Dermis microvascular lymphatic vessel endothelial cell (primary cell): ENCODE data around the gene RPN1. TPM values are rescaled to one million over a fixed set of nuclear protein-coding genes. Genes with fewer than 3 reads are reported as not detected.
"Not testable (repeated sequence)": the region's sequence is repeated elsewhere in the genome, so short reads cannot be mapped to it uniquely, and the experiment has no call there.

Experiments used
- DNase-seq, 2 donors: peaks; one replicate each; pipeline versions ENCODE4 v3.0.0 to v3.0.0-alpha.2; 2010; ENCODE audit warnings: low read depth in 2 of 2
- total RNA-seq: library from RNA; depleted of rRNA; stranded (reverse); fragments of >200 nt; gene quantifications from 2 replicates; pipeline ENCODE4 v1.2.1, GENCODE V29; 2014

Gene RPN1
- 378 and 477 TPM in 2 replicates for total RNA-seq

DNA sequence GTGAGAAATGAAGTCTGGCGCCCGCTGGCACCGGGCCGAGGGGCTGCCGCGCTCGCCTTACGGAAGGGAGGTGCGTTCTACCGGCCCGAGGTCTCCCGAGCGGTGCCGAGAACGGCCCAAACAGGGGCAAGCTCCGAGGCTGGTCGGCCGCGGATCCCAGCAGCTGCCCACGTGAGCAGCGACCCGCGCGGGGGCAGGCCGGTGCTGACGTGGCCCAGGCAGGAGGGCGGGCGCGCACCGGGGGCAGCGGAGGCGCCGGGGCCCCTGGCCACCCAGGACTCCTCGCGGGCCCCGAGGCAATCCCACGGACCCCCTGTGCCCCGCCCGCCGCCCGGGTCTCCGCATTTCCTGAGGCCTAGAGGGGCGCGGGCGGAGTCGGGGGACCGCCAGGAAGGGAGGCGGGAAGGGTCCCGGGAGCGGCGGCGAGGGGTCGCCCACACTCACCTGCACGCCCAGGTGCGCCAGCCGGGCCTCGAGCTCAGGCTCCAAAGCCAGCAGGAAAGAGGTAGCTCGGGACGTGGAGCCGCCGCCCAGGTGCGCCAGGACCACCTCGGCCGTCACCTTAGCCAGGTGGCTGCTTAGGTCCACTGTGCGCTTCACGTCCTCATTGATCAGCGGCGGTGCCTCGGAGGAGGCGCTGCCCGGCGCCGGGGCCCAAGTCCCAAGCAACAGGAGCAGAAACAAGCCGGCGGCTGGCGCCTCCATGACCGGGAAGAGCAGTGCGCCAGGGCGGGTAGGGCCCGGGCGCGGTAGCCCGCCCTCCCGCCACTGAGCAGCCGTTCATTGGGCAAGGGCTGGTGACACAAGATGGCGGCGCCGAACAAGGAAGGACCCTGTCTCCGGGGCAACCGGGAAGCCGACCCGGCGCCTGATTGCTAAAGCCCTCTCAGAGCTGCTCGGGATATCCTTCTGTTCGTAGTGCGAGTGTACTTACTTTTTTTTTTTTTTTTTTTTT is at the start of gene RPN1:
Gene RPN1 (minus strand): TSS at position 723 of the 955 bp plus-strand sequence. CDS start 18 bp downstream, at position 705.
- peak; percentile 86 to 98 for DNase-seq

DNA sequence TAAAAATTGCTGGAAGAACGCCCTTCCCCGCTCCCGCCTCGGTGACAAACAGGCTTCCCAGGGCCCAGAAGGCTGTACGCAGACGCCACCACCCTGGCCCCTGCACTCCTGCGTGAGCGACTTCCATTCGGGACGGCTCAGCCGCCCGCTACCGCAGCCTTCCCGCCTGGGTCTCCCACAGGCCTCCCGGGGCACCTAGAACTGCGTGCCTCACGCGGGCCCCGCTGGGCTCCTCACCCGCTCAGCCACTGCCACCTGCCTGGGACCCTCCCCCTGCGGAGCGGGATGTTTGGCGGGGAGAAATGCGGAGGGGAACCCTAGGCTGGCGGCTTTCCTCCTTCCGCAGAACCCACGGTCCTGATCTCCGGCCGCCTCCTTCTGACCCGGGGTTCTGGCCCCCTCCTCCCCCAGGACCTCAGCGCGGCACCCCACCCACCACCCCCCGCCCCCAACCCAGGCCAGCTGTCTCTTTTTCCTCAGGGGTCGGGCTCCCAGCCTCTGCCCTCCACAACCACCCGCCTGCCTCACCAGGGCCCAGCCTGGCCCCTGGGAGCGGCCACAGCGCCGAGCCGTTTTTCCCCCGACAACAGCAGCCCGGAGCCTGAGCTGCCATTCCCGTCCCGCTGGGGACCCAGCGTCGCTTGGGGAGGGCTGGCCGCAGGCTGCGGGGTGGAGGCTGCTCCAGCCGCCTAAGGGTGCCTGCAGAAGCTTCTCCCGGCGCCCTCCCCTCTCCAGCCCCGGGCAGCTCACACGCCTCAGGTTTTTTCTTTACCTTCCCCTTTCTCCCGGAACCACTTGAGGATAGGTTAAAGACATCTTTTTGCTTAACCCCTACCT is 47.8 kb upstream of the RPN1 start:
- peak in 1 of 2 donors; percentile 18 for DNase-seq

DNA sequence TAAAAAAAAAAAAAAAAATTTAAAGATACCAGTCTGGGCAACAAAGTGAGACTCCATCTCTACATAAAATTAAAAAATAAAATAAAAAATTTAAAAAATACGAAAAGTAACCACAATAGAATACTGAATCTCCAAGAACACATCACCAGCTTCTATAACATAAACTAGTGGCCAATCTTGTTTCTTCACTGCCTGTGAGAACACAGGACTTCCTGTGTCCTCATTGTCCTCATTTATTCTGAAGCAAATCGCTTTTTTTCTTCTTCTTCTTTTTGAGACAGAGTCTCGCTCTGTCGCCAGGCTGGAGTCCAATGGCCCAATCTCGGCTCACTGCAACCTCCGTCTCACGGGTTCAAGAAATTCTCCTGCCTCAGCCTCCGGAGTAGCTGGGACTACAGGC is 46.7 kb upstream of the RPN1 start:
- DNase-seq = no peak

DNA sequence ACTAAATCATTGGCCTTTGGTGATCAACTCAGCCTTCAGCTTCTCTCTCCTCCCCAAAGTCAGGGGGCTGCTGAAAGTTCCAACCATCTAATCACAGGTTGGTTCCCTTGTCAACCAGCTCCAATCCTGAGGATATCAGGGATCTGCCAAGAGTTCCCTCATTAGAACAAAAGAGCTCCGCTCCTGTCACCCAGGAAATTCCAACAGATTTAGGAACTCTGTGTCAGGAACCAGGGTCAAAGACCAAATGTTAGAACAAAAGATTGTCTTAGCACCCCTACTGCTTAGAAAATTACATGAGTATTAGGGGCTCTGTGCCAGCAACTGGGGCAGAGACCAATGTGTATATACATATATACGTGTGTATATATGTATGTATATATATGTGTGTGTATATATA is 43.1 kb upstream of the RPN1 start:
- DNase-seq = no peak

DNA sequence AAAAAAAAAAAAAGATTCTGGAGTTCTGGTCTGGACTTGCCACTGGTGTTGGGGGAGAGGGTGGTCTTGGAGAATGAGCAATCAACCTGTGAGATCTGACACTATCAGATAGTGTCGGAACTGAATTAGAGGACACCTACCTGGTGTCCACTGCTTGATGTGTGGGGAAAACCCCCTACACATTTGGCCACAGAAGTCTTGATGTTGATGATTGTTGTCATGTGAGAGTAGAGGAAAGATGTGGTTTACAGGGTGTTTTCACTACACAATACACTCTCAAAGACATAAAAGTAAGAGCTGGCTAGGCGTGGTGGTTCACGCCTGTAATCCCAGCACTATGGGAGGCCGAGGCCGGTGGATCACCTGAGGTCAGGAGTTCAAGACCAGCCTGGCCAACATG is 38.4 kb upstream of the RPN1 start:
- DNase-seq = no peak

DNA sequence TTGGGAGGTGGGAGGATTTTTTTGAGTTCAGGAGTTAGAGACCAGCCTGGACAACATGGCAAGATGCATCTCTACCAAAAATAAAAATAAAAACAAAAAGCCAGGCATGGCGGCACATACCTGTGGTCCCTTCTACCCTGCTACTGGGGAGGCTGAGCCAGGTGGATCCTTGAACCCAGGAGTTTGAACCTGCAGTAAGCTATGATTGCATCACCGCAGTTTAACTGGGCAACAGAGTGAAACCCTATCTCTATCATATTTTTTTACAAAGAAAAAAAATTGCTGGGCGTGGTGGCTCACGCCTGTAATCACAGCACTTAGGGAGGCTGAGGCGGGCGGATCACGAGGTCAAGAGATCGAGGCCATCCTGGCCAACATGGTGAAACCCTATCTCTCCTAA is 35.8 kb upstream of the RPN1 start:
- no peak for DNase-seq

DNA sequence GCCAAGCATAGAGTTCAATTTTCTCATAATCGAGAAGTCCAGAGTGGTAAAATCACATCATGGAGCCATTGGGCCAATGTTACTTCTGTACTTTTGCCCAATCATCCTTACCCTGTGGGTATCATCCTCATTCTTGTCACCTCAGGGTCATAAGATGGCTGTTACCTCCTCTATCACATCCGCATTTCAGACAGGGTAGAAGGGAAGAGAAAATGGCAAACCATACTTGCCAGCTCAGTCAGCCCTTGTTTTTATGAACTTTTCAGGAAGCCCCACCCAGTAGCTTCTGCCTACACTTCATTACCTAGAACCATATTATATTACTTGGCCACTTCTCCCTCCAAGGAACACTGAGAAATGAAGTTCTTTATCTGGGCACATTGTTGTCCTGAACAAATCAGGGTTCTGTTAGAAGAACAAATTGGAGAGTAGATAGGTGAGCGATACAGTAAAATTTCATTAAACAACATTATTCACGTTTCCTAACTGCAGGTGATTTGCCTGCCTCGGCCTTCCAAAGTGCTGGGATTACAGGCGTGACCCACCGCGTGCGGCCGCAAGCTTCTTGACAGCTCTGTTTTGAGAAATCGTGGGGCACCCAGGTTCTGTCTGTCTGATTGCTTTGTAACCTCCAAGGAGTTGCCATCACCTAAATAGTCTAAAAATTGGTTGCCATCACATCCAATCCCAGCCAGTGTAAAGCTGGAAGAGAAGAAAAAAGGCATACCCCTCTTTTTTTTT is 34.5 kb upstream of the RPN1 start:
- DNase-seq = no peak

DNA sequence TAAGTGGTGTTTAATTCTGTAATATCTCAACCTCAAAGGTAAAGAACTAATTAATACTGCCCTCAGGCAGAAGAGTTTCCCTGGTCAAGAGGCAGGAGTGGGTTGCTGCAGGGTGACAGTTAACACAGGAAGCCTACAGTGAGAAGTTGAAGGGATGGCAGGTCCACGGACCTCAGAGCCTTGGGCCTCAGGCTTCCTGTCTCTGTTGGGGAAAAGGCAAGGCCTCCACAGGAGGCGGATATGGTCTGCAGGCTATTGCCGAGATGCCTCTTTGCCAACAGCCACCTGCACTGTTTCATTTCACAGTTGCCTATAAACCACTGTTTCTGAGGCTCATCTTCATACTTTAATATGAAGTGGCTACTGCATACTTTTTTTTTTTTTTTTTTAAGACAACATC is 33.3 kb upstream of the RPN1 start:
- DNase-seq = no peak

DNA sequence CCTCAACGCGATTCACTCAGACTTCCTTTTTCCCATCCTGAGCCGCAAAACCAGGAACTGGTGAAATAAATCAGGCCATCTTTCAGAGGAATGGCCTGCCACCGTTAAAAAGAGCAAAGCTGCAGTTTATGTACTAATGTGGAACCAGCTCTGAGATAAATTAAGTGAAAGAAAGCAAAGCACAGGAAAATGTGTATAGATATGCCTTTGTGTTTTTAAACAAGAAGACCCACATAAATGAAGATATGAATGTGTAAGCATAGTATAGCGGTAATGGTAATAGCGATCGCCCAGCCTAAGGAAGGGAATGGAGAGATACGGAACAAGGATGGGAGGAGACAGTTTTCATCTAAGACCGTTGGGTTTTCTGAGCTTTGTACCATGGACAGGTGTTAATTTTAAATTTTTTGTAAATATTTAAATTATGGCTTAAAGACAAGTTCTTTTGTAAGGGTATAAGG is 30.8 kb upstream of the RPN1 start:
- no peak for DNase-seq

DNA sequence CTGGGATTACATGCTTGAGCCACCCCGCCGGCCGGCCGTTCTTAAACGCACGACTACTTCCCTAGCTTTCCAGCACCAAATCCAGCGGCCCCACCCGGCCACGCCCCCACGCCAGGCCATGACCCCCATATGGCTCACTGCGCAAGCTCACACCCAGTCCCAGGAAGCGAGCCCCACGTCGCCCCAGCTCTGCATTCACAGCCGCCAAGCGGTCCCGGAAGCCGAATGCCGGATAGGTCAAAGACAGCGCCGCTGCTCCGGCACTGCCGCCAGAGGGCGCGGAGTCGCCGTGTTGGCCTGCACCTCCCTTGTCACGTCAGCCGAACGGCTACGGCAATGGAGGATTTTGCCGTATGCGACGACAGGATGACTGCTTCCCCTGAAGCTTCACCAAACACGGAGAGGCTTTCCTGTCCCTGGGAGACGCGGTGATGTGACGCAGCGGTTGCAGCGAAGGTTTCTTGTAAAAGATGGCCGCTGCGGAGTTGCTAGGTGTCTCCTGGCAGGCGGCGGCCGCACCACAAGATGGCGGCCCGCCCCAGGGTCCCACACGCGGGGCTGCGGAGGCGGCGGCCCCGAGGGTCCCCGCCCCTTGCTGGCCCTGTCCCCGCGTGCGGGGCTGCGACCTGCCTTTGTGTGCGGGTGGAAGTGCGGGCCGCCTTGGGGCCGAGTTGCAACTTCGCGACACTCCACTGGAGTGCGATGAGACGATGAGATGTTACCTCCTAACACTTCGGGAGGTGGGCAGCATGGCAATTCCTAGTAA is 30.2 kb upstream of the RPN1 start:
- DNase-seq = peak; percentile 89 to 98

DNA sequence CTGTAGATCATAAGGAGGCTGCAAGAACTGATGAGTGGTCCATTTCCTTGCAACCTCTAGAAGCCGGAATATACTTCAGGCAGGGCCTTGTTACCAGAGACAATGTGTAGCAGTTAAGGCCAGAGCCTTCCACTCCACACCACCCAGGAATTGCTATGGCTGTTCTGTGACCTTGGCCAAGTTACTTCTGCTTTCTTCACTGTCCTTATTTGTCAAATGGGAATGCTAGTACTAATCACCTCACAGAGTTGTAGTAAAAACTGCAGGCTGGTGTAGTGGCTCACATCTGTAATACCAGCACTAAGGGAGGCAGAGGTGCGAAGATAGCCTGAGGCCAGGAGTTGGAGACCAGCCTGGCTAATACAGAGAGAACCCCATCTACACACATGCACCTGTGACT is 28.7 kb upstream of the RPN1 start:
- DNase-seq = no peak

DNA sequence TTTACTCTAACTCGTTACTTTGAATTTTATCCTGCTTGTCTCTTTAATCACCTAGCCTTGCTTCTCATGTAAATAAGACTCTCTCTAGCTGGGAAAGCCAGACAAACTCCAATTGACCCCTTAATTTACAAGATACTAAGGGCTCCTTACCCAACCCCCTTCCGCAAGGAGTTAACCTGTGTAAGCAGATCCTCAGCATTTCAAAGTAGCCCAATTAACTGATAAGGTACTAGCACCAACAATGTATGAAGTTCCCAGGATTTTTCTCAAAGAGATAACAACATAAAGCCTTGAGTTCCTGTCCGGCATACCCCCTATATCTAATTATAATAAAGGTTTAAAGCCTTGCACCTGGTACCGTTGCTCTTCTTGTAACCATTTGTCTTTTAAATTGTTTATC is 25.2 kb upstream of the RPN1 start:
- not testable (repeated sequence) for DNase-seq

DNA sequence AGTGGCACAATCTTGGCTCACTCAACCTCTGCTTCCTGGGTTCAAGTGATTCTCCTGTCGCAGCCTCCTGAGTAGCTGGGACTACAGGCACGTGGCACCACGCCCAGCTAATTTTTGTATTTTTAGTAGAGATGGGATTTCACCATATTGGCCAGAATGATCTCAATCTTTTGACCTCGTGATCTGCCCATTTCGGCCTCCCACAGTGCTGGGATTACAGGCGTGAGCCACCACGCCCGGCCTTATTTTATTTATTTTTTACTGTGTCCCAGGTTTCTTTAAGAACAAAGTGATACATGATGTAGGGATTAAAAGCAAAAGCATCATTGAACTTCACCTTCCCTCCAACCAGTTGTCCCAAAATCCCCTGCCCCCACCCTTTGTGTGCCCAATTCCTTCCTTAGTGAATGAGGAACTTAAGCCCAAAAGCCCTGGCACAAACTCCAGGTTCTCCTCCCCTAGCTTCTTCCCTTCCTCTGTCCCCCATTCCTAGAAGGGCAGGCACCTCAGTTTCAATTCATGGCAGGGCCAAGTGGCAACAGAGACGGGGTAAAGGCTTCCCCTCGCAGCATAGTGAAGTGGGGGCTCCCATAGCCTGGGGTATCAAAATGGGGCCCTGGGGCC is 23.7 kb upstream of the RPN1 start:
- DNase-seq = no peak

DNA sequence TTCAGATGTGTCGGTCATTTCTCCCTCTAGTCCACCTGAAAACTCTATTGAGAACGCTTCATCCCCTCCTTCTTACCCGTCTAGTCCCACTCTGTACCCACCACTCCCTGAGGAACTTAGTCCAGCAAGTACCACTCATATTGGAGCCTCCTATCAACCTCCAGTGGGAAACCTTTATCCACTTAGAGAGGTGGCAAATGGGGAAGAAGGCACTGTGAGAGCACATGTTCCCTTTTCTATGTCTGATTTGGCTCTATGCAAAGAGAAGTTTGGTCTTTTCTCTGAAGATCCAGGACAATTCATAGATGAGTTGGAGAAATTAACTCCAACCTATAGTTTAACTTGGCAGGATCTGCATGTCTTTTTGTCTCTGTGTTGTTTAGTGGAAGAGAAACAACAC is 17.0 kb upstream of the RPN1 start:
- DNase-seq = no peak

DNA sequence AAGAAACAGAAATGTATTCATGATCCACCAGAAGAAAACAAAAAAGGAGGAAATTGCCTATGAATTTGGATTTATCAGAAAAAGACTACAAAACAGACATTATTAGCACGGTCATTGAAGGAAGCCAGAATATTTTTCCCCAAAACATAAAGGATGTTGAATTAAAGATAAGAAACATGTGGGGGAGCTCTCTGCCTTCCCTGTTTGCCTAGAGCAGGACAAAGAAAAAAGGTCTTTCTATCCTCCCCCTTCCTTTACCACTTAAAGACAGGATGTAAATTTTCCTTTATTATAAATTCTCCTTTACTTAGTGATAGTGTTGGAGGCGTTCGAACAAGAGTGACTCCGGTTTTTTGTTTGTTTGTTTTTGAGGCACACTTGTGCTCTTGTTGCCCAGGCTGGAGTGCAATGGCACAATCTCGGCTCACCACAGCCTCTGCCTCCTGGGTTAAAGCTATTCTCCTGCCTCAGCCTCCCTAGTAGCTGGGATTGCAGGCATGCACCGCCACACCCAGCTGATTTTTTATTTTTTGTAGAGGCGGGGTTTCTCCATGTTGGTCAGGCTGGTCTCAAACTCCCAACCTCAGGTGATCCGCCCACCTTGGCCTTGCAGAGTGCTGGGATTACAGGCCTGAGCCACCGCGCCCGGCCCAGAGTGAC is 14.9 kb upstream of the RPN1 start:
- DNase-seq = peak in 1 of 2 donors; percentile 30

DNA sequence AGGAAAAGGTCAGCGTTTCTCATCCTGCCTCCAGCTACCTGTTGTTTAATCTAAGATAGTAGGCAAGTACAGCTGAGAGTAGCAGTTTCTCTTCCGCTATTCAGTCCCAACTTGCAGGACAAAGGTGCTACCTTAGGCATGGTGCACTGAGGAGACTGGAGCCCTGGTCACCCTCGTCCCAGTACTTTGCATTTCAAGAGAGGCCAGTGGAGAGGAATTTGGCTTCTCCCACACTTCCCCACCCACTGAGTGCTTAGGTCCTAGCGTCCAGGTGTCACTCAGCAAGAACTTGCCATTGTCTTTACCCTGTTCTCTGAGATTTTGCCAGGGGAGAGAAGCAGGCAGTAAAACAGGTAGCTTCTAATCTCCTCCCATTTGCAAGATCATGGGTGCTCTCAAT is 12.5 kb upstream of the RPN1 start:
- DNase-seq = no peak

DNA sequence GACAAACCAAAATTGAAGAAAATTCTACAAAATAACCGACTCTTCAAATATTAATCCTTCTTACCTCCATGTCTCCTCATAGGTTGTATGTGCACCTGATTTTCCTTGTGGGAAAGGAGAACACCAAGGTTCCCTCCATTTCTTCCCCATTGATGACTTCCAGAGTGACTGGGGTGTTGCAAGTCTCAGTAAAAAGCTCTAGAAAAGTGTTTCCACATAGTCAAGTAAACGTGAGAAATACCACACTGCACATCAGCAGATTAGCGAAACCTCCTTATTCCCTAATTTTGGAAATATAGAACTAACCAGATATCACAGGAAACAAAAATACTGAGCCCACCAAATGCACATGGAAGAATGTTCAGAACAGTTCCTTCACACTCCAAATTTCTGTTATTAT is 4.9 kb upstream of the RPN1 start:
- DNase-seq = no peak

DNA sequence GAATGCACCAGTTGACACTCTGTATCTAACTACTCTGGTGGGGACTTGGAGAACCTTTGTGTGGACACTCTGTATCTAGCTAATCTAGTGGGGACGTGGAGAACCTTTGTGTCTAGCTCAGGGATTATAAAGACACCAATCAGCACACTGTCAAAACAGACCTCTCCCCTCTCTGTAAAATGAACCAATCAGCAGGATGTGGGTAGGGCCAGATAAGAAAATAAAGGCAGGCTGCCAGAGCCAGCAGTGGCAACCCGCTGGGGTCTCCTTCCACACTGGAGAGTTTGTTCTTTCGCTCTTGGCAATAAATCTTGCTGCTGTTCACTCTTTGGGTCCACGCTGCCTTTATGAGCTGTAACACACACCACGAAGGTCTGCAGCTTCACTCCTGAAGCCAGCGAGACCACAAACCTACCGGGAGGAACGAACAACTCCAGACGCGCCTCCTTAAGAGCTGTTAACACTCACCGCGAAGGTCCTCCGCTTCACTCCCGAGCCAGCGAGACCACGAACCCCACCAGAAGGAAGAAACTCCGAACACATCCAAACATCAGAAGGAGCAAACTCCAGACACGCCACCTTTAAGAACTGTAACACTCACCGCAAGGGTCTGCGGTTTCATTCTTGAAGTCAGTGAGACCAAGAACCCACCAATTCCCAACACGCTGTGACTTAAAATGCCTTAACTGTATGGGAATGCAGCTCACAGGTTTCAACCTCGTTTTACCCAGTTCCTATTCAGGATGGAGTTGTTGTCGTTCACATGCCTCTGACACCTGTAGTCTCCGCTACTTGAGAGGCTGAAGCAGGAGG is 3.6 kb upstream of the RPN1 start:
- DNase-seq = not testable (repeated sequence)

DNA sequence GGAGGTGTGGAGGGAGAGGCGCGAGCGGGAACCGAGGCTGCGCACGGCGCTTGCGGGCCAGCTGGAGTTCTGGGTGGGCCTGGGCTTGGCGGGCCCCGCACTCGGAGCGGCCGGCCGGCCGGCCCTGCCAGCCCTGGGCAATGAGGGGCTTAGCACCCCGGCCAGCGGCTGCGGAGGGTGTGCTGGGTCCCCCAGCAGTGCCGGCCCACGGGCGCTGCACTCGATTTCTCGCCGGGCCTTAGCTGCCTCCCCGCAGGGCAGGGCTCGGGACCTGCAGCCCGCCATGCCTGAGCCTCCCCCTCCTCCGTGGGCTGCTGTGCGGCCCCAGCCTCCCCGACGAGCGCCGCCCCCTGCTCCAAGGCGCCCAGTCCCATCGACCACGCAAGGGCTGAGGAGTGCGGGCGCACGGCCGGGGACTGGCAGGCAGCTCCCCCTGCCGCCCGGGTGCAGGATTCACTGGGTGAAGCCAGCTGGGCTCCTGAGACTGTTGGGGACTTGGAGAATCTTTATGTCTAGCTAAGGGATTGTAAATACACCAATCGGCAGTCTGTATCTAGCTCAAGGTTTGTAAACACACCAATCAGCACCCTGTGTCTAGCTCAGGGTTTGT is 2.9 kb upstream of the RPN1 start:
- peak in 1 of 2 donors; percentile 38 for DNase-seq
